ENCODE data around the gene DLGAP1.

DNA sequence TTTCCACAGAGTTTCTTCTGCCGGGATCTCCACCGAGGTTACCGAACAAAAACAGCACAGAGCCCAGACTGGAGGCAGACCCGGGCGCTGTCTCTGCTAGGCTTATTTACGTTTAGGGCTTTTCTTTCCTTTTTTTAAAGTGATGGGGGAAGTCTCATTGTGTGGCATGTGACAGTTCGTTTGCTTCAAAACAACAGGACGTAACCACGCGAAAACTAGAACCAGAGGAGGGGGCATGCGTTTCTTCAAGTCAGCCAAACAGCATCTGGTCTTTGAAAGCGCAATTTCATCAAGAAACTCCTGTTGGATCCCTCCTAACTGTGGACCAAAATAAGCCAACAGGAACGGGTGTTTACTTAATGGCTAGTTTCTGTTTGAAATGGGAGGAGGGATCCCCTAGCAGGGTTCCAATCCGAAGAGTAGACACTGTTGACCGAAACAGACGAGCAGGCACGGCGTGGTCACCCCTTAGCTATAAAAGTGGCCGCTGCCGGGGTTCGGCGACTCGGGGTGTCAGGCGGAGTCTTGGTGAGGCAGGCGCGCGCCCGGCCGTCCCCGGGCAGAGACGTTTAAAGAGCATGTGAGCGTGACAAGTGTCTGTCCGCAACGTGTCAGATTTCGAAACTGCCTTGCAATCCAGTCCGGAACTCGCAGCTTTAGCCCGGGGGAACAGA, 1006.1 kb downstream of the DLGAP1 start:
- TF ChIP-seq, protein P1, sequence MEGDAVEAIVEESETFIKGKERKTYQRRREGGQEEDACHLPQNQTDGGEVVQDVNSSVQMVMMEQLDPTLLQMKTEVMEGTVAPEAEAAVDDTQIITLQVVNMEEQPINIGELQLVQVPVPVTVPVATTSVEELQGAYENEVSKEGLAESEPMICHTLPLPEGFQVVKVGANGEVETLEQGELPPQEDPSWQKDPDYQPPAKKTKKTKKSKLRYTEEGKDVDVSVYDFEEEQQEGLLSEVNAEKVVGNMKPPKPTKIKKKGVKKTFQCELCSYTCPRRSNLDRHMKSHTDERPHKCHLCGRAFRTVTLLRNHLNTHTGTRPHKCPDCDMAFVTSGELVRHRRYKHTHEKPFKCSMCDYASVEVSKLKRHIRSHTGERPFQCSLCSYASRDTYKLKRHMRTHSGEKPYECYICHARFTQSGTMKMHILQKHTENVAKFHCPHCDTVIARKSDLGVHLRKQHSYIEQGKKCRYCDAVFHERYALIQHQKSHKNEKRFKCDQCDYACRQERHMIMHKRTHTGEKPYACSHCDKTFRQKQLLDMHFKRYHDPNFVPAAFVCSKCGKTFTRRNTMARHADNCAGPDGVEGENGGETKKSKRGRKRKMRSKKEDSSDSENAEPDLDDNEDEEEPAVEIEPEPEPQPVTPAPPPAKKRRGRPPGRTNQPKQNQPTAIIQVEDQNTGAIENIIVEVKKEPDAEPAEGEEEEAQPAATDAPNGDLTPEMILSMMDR (IDR thresholded peaks at IDR 0.05 in 8 of 11, conservative IDR thresholded peaks at IDR 0.05 in 3 of 11) = no peak
- TF ChIP-seq POLR2A (IDR thresholded peaks at IDR 0.05) = peak; percentile 25 to 80 (median 53)

All from spleen (tissue), 7 donors.